Stimulated activated CD8-positive, alpha-beta memory T cell treated with anti-CD3 and anti-CD28 coated beads, Interleukin-7, amount 100 ng/mL, for 48 hours (primary cell): ENCODE data around the gene CPNE4.

Experiments used
- DNase-seq, 2 donors: peaks; one replicate each; pipeline ENCODE4 v3.0.0-alpha.2; 2020; ENCODE audit warnings: low read depth in 1 of 2; ENCODE audit errors: extremely low read depth in 1 of 2

CPNE4 gene

DNA sequence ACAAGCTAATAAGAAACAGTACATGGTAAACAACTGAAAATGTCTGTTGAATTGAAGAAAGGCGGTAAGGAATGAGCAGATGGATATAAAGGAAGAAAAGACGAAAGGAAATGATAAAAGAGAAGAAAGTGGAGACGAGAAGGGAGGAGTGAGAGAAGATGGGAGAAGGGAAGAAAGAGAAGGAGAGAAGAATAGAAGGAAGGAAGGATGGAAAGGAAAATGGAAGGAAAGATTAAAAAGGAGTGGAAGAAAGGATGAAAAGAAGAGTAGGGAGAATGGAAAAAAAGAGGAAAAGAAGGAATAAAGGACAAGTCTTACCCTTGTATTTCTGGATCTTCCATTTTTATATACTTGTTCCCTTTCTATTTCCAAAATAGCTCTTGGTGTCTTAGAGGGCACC is 17.7 kb downstream of the CPNE4 start:
- no peak for DNase-seq

DNA sequence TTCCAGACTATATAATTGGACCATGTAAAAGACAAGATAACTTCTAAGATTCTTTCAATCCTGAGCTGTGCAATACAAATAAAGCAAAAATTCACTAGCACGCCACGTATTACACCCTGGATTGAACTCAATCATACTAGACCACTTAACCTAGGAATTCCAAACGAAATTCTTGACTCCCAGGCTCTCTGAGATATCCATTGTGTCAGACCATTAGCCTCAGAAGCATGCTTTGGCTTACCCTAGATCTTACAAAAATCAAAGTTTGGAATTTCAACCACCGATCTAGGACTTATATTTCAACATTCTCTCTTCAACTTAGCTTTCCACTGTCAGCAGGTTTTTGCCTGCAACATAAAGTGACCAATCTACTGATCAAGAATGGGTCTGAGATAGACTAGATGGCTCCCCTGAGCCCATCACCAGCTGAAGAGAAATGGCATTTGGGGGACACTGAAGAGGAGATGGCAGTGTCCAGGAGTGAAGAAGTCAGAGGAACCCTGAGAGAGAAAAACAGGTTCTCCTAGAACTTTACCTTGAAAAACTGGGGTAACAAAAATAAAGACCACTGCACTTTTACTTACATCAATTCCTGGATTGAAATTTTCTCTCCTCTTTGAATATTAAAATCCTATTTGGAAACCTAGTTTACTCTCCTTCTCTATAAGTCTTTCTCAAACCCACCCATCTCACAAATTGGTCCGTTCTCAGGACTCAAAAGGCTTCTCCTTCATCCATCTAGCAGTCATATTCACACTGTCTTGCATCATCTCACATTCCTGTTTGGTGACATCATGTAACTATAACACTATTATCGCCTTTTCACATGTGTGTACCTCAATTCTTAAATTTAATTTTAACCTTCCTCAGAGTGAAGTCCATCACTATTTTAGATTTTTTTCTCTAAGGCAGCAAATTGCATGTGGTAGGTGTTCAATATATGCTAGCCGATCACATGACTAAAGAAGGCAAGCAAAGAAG is 18.5 kb downstream of the CPNE4 start:
- no peak for DNase-seq

- DNase-seq, result no peak
Measured at GRCh38 chr3:132014105-132014504, 20.7 kb downstream of the CPNE4 start.

DNA sequence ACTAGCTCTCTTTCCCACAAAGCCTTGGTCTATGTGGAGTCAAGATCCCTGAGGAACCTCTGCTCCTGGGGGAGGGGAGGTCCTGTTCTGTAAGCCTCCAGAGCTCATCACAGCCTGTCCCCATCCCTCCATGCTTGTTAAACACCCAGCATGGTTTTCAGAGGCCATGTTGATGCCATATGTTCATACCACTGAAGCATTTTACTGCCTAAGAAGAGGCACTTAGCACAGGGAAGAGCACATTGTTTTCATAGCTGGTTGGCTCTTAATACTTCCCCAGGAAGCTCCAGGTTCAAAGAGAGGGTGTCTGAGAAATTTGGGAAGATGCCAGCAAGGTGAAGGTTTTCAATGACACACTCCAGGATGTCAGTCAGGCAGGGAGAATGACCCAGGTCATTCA is 25.6 kb downstream of the CPNE4 start:
- no peak for DNase-seq

- DNase-seq, result no peak
Measured at GRCh38 chr3:132008837-132009236, 26.0 kb downstream of the CPNE4 start.

- DNase-seq, result no peak
Measured at GRCh38 chr3:132007617-132008016, 27.2 kb downstream of the CPNE4 start.

- no peak for DNase-seq
Measured at GRCh38 chr3:132006605-132007204, 28.1 kb downstream of the CPNE4 start.

DNA sequence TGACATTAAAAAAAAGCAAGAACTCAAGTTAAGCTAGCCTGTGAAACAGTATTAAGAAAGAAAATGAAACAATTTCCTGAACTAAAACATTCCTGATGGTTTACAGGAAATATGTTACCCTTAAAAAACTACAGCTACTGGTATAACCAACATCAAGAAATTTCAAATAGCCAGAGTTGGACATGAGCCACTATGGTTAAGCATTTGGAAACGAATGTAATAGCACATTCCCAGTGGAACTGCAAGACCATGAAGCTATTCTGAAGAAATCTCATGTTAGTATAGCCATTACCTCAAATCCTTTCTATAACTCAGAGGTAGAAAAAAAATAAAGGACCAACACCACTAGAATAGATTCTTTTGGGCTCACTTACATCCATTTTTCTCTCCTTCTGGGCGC is 30.2 kb downstream of the CPNE4 start:
- DNase-seq, result no peak

- no peak for DNase-seq
Measured at GRCh38 chr3:132003685-132004084, 31.1 kb downstream of the CPNE4 start.

- DNase-seq, result no peak
Measured at GRCh38 chr3:132001999-132002398, 32.8 kb downstream of the CPNE4 start.

- DNase-seq, result no peak
Measured at GRCh38 chr3:132001036-132001435, 33.8 kb downstream of the CPNE4 start.

DNA sequence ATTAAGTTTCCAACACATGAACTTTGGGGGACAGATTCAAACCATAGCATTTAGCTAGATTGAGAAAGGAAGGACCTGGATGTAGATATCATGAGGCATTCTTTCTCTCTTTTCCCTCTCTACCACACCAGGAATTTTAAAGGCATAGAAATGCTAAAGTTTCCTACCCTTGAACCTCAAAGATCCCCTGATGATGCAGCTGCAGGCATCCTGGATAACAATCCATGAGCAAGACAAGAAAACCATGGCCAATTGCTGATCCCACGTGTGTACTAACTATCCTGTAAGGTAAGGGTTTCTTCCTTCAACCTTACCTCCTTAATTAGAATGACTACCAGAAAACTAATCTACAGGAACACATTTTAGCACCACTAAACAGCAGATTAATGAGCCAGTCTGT is 36.8 kb downstream of the CPNE4 start:
- no peak for DNase-seq

DNA sequence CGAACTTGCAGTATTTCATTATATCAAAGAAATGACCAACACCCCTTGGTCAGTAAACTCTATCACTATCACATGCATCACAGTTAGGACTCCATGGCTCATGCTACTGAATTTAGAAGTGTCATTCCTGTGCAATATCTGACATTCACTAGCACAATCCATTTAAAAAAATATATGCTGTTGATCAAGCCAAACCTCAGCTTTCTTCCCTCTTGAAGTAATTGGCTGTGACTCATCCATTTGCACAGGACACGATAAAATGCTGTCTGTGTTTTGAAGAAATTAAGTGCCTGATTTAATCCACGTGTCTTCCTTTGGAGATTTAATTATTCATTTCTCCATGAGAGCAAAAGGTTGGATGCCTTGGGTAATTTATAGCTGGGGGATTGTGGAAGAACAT is 38.9 kb downstream of the CPNE4 start:
- no peak for DNase-seq

- DNase-seq, result no peak
Measured at GRCh38 chr3:131989318-131989717, 45.5 kb downstream of the CPNE4 start.

- no peak for DNase-seq
Measured at GRCh38 chr3:131988209-131988608, 46.6 kb downstream of the CPNE4 start.

DNA sequence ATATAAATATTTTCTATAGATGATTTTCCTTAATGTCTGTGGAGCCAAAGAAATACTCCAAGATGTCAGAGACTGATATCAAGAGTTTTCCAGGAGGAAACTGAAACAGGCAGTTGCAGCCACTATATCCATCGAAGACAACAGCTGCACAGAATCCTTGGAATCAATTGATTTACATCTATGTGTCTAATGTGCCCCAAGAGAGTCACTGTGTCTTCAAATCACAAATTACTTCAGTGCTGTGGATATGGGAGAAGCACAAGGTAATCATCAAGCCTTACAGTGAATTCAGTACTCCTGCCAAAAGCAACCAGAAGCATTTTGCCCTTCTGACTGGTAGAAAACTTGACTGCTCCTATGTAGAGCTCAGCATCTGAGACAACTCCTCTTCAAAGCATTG is 51.1 kb downstream of the CPNE4 start:
- DNase-seq, result no peak

- DNase-seq, result no peak
Measured at GRCh38 chr3:131981323-131981722, 53.5 kb downstream of the CPNE4 start.

DNA sequence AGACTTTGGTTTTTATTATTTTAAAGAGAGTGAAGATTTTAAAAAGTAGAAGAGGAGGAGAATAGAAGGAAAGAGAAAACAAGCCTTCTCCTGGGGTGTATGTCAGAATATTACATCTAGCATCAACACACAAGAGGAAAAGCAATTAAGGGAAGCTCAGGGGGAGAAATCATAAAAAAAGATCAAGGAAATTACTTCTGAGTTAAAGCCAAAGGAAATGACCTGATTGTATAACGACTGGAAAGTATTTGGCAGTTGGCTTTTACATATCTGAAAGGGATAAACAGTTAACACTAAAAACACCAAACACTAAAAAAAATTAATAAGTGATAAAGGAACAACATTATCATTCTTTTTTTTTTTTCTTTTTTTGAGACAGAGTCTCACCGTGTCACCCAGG is 58.4 kb downstream of the CPNE4 start:
- DNase-seq, result no peak

GRCh38 chr3:131975047-131975446 is 59.8 kb downstream of the CPNE4 start:
- no peak for DNase-seq

DNA sequence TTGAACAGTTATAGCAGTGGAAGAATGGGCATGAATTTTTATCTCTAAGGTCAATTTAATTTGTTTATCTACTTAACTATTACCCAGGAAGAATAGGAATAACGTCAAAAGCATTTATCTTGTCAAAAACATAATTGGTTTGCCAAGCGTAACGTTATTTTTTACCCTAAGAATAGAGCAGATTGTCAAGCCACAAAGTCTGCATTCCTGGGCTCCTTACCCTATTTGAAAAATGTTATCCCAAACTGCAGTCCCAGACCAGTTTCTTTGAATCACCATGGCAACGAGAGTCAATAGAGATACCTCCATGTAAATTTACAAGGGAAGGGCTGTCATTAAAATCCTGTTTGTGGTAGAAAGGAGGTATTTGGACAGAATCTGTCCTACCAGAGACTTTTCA is 61.1 kb downstream of the CPNE4 start:
- no peak for DNase-seq

GRCh38 chr3:131972550-131972949 is 62.3 kb downstream of the CPNE4 start:
- DNase-seq, result no peak

DNA sequence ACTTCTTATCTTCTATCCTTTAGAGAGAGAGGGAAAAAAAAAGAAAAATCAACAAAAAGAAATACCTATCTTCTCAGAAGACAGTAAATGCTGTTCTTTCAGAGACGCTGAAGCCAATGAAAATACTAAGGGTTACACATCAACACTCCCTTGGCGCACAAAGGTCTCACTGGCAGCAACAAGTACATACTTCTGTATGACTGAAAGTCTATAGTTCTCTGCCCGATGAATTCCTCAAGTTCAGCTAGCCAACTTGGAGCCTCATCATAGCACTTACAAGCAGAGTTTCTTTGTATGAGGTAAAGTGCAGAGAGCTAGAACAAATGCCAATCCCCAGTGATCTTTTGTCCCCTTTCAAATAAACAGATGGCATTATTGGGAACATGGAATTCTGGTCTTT is 62.7 kb downstream of the CPNE4 start:
- no peak for DNase-seq
